NOMO-1 treated with DMSO at 0.1 percent for 48 hours (cell line): Measurements from ENCODE around the gene MYO1E.

Source experiments
- DNase-seq: peaks from one replicate; lab custom pipeline; 2025; ENCODE audit not compliant: unreplicated experiment; lab: John Stamatoyannopoulos, UW

Gene MYO1E

GRCh38 chr15:59203008-59203407 is 169.7 kb downstream of the MYO1E start:
- no peak for DNase-seq

GRCh38 chr15:59200560-59200959 is 172.1 kb downstream of the MYO1E start:
- DNase-seq, result no peak

DNA sequence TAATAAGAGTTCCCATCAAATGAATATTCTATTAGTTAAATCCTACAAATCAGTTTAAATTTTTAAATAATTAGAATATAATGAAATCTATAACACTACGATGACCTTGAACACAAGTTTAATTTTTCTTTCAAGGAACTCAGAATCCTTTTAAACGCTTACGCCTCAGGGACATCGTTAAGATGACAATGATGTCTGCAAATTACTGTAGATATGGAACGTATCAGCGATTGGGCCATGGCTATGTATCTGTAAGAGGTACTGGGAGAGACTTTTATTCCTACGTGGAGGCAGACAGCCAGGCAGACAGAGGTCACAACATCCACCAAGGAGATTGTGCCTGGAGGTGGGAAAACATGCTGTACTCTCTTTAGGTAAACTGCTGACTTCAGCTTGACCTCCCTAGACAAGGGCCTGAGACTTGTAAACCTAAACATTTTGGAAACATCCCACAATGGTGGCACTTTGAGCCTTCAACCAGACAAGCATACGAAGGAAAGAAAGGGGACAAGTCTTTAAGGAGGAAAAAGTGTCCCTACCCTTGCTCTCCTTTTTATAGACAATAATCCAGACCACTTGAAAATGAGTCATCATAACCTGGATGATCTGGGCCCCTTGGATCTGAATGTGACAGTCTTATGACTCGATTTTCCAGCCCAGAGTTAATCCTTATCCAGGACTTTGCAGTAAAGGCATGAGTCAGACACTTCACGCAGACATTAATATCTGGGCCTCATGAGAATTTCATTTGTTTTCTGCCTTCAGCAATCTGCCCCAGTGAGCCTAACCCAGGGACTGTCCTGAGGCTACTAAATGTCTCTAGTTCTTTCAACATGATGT is 172.8 kb downstream of the MYO1E start:
- DNase-seq, result no peak

- no peak for DNase-seq
Observed at GRCh38 chr15:59197454-59197853, 175.2 kb downstream of the MYO1E start.

DNA sequence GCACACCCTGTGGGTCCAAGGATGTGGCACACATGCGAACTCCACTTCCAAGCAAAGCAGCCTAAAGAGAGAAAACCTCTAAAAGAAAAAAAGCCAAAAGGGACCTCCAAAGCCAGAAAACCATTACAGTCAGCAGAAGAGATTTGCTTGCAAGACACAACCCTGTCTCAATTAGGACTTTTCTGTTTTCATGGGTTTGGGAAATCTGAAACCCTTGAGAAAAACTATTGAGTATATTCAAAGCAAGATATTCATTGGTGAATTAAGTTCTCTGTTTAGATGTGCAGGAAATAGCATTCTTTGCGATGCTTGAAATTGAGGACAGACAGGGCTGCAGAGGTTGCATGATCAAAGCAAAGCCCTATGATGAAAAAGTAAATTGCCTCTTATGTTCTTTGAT is 176.3 kb downstream of the MYO1E start:
- no peak for DNase-seq

- DNase-seq, result no peak
Observed at GRCh38 chr15:59194639-59195325, 177.9 kb downstream of the MYO1E start.

DNA sequence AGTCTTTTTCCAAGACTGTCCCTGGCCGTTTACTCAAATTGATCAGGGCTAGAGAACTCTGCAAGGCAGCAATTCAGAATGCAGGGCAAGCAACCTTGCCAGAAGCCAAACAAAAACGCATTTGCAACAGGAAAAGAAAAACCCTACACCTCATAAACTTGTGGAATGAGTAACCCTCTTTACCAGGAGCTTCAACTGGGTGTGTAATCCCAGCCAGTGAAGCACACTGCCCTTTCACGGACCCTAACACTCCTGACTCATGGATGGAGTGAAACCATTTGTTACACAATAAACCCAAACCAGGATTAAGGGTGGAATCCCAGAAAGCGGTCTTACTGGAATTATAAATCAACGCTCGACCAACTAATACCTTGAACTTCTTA is 180.8 kb downstream of the MYO1E start:
- DNase-seq, result no peak

- no peak for DNase-seq
Observed at GRCh38 chr15:59190291-59190690, 182.4 kb downstream of the MYO1E start.

- DNase-seq, result no peak
Observed at GRCh38 chr15:59189241-59189640, 183.4 kb downstream of the MYO1E start.

- DNase-seq, result no peak
Observed at GRCh38 chr15:59186501-59186900, 186.2 kb downstream of the MYO1E start.

DNA sequence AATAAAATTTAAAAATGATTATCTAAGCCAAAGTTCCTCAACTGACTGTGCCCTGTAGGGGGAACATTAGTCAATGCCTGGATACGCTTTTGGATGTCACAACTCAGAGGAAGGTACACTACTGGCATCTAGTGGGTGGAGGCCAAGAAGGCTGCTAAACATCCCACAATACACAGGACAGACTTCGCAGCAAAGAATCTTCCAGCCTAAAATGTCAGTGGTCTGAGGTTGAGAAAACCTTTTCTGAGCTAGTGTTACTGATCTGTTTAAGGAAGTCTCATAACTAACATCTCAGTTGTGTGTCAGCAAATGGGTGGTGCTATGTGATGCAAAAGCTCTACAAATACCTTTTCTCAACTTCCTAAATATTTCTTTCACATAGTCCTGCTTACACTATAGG is 186.9 kb downstream of the MYO1E start:
- peak; percentile 94 for DNase-seq

GRCh38 chr15:59180945-59181600 is 191.6 kb downstream of the MYO1E start:
- no peak for DNase-seq

GRCh38 chr15:59179717-59180116 is 193.0 kb downstream of the MYO1E start:
- DNase-seq, result no peak

- no peak for DNase-seq
Observed at GRCh38 chr15:59178151-59178695, 194.4 kb downstream of the MYO1E start.

DNA sequence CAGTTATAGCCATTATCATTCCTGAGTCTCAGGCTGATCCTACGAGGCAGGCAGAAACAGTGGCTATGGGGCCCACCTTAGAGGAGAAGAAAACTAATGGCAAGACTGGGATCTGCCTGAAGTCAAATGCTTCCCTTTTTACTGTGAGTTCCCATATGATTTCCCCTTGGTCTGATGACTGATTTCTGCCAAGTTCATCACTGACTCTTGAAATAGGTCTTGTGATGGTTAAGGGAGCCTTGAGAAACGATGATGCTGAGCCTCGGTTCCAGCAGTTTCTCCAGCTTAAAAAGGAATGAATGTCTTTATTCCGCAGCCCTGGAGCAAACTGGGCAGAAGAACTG is 195.4 kb downstream of the MYO1E start:
- DNase-seq, result peak; percentile 83

DNA sequence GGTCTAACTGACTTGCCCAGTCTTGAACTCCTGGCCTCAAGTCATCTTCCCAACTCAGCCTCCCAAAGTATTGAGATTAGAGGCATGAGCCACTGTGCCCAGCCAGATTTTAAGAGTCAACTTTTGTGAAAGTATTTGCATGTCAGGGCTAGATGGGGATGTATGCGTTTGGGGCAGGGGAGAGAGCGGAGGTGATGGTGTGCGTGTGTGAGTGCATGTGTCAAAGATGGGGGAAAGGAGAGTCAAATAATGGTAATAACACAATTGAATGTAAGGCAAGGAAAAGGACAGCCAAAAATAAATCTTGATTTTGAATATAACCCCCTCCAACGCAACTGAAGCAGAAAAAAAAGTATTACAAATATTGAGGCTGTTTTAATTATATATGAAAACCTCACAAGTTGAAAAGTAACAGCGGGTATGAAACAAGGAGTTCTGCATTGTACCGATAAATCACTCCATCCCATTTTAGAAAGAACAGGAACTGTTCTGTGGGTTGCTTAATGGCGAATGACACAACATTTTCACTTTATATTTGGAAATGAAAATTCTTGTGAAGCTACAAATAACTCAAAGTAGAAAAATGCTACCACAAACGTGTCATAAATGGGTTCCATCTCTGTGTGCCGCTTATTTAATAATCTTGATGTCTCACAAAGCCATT is 195.9 kb downstream of the MYO1E start:
- DNase-seq, result peak; percentile 88

GRCh38 chr15:59174835-59175831 is 197.5 kb downstream of the MYO1E start:
- peak; percentile 78 for DNase-seq

- no peak for DNase-seq
Observed at GRCh38 chr15:59174151-59174834, 198.4 kb downstream of the MYO1E start.

- DNase-seq, result no peak
Observed at GRCh38 chr15:59173194-59173593, 199.5 kb downstream of the MYO1E start.
